T-cell (primary cell): Measurements from ENCODE around the gene POLG. TPM values are rescaled to one million over a fixed set of nuclear protein-coding genes. Genes with fewer than 3 reads are reported as not detected.

Source experiments
- ATAC-seq, 4 experiments: fragments of 200-7000 bp in 3 of 4; fragments of 150-1000 bp in 1 of 4; cut with Tn5 transposase; replicated peaks in 1 of 4; 1 replicate in 3 of 4; 2 replicates in 1 of 4; pipeline ENCODE4 v1.10.0; 2021; ENCODE audit warnings: moderate library complexity in 3 of 4, mild to moderate bottlenecking in 2 of 4, moderate number of reproducible peaks in 1 of 4
- CTCF ChIA-PET, 2 donors: fragments of 300-600 bp; sonication (Branson Sonifier 250); formaldehyde crosslinking; loops; one replicate each; lab custom pipeline; 2022; ENCODE audit warnings: antibody characterized with exemption in 2 of 2; lab: Charles Lee
- POLR2A ChIA-PET, 2 donors: fragments of 300-600 bp; sonication (Branson Sonifier 250); formaldehyde crosslinking; loops; one replicate each; lab custom pipeline; 2022; ENCODE audit warnings: antibody characterized with exemption in 2 of 2; lab: Charles Lee
- DNase-seq, 35 experiments: peaks; one replicate each; pipeline versions ENCODE4 v3.0.0 to v3.0.0-alpha.2; 2013 to 2023
- H3K27ac ChIP-seq: one replicate; pipeline ENCODE4 v1.5.1; 2013; ENCODE audit warnings: low read length
- H3K27me3 ChIP-seq, 2 experiments: replicated peaks in 1 of 2; 1 replicate in 1 of 2; 2 replicates in 1 of 2; pipeline versions ENCODE4 v1.6.1 to v1.7.0; 2013; ENCODE audit warnings: low read length in 1 of 2, mixed read lengths in 1 of 2; ENCODE audit not compliant: control insufficient read depth in 2 of 2, insufficient read depth in 2 of 2; ENCODE audit errors: extremely low read depth in 1 of 2
- H3K36me3 ChIP-seq, 2 donors: 1 replicate in 1 of 2; 2 replicates in 1 of 2; pipeline versions ENCODE4 v1.6.1 to v1.7.0; 2013; ENCODE audit warnings: low read length in 1 of 2; ENCODE audit not compliant: control insufficient read depth in 2 of 2, insufficient read depth in 1 of 2; ENCODE audit errors: extremely low read depth in 1 of 2
- H3K4me1 ChIP-seq, 2 experiments: 1 replicate in 1 of 2; 2 replicates in 1 of 2; pipeline versions ENCODE4 v1.6.1 to v1.7.0; 2013; ENCODE audit warnings: low read length in 2 of 2, mixed read lengths in 1 of 2; ENCODE audit not compliant: insufficient read depth in 2 of 2, control insufficient read depth in 1 of 2; ENCODE audit errors: extremely low read depth in 1 of 2
- H3K4me3 ChIP-seq, 2 donors: 1 replicate in 1 of 2; 2 replicates in 1 of 2; pipeline versions ENCODE4 v1.5.1 to v1.7.0; 2013; ENCODE audit warnings: mild to moderate bottlenecking in 2 of 2, low read length in 1 of 2, moderate library complexity in 1 of 2; ENCODE audit not compliant: control insufficient read depth in 1 of 2; ENCODE audit errors: extremely low read depth in 1 of 2
- H3K9me3 ChIP-seq: 2 replicates; pipeline ENCODE4 v1.7.0; 2013
- H3K27ac Mint-ChIP-seq, 2 donors: one replicate each; pipeline ENCODE4 v1.8.0; 2020 to 2021; ENCODE audit warnings: mild to moderate bottlenecking in 2 of 2, mixed read lengths in 2 of 2
- H3K27me3 Mint-ChIP-seq, 2 donors: one replicate each; pipeline ENCODE4 v1.8.0; 2021 to 2022; ENCODE audit warnings: mixed read lengths in 2 of 2
- H3K36me3 Mint-ChIP-seq: one replicate; pipeline ENCODE4 v1.8.0; 2021; ENCODE audit warnings: mixed read lengths
- H3K4me1 Mint-ChIP-seq, 3 donors: one replicate each; pipeline ENCODE4 v1.8.0; 2020 to 2022; ENCODE audit warnings: mixed read lengths in 3 of 3, mild to moderate bottlenecking in 1 of 3
- H3K4me3 Mint-ChIP-seq, 3 donors: one replicate each; pipeline ENCODE4 v1.8.0; 2020 to 2022; ENCODE audit warnings: mild to moderate bottlenecking in 3 of 3, mixed read lengths in 3 of 3, moderate library complexity in 3 of 3
- H3K9me3 Mint-ChIP-seq, 3 donors: one replicate each; pipeline ENCODE4 v1.8.0; 2020 to 2022; ENCODE audit warnings: mixed read lengths in 3 of 3
- WGBS: methylation state at CpG from one replicate; pipeline ENCODE4 v1.1.5; 2013; ENCODE audit warnings: missing lambda C conversion rate; ENCODE audit not compliant: insufficient coverage; 5-methylcytosine and 5-hydroxymethylcytosine counted together
- total RNA-seq, 35 experiments: library from RNA in 6 of 35; stranded (reverse) in 6 of 35; fragments of 120-200 nt in 1 of 35; gene quantifications; one replicate each; pipeline versions ENCODE4 v1.2.1 to v1.2.4 and lab custom pipeline; 2013 to 2026

POLG gene
- total RNA-seq, 5 donors from 2014 or later (not counting 1 experiment from before 2014, with no cell fraction given): 136 to 171 (median 165) TPM

GRCh38 chr15:89342840-89343239, 8.2 kb upstream of the POLG start:
- ChIA-PET POLR2A (no interaction called here), CTCF (no interaction called here)
- no peak for DNase-seq
- Histone ChIP-seq H3K27me3 (peaks cover 0 to 26% of the 10 kb centered on the region in 2 experiments), H3K4me3 (no peak overlapping the region), H3K4me1 (no peaks in the 10 kb centered on the region), H3K27ac (no peak overlapping the region), H3K9me3 (no peaks in the 10 kb centered on the region), H3K36me3 (no peaks in the 10 kb centered on the region)
- Mint-ChIP-seq H3K4me1 (no peaks in the 10 kb centered on the region), H3K4me3 (no peak overlapping the region), H3K27me3 (peaks cover 3 to 7% of the 10 kb centered on the region in 2 donors), H3K27ac (no peak overlapping the region), H3K9me3 (no peaks in the 10 kb centered on the region), H3K36me3 (no peaks in the 10 kb centered on the region)
- 88% methylated on average over 3 of the region's 3 CpGs for WGBS
- no peak for ATAC-seq

GRCh38 chr15:89341316-89342005, 6.8 kb upstream of the POLG start:
- H3K27me3 ChIP-seq: peaks cover 0 to 23% of the 10 kb centered on the region in 2 experiments
- H3K27ac ChIP-seq: no peak overlapping the region
- H3K4me1 ChIP-seq: no peaks in the 10 kb centered on the region
- CTCF ChIA-PET: no interaction called here
- no peaks in the 10 kb centered on the region for H3K36me3 ChIP-seq
- POLR2A ChIA-PET: no interaction called here
- Mint-ChIP-seq H3K9me3 (no peaks in the 10 kb centered on the region), H3K27ac (no peak overlapping the region), H3K4me1 (no peaks in the 10 kb centered on the region), H3K27me3 (peaks cover 3 to 7% of the 10 kb centered on the region in 2 donors), H3K36me3 (no peaks in the 10 kb centered on the region), H3K4me3 (no peak overlapping the region)
- H3K9me3 ChIP-seq: no peaks in the 10 kb centered on the region
- DNase-seq: no peak
- WGBS: 87% methylated on average over 3 of the region's 8 CpGs
- H3K4me3 ChIP-seq: no peak overlapping the region
- ATAC-seq: no peak

GRCh38 chr15:89340573-89340972, 5.9 kb upstream of the POLG start:
- Mint-ChIP-seq H3K4me1 (peaks cover 2 to 5% (median 3%) of the 10 kb centered on the region in 3 donors), H3K27me3 (peaks cover 3 to 7% of the 10 kb centered on the region in 2 donors), H3K27ac (no peak overlapping the region), H3K9me3 (no peaks in the 10 kb centered on the region), H3K36me3 (no peaks in the 10 kb centered on the region), H3K4me3 (no peak overlapping the region)
- ATAC-seq (no peak), DNase-seq (no peak)
- H3K4me1 ChIP-seq: peaks cover 2 to 3% of the 10 kb centered on the region in 2 experiments
- H3K4me3 ChIP-seq: no peak overlapping the region
- no peaks in the 10 kb centered on the region for H3K36me3 ChIP-seq
- peaks cover 0 to 14% of the 10 kb centered on the region in 2 experiments for H3K27me3 ChIP-seq
- no peaks in the 10 kb centered on the region for H3K9me3 ChIP-seq
- WGBS: 85% methylated on average over 4 of the region's 7 CpGs
- ChIA-PET POLR2A (no interaction called here), CTCF (no interaction called here)
- H3K27ac ChIP-seq: no peak overlapping the region

DNA sequence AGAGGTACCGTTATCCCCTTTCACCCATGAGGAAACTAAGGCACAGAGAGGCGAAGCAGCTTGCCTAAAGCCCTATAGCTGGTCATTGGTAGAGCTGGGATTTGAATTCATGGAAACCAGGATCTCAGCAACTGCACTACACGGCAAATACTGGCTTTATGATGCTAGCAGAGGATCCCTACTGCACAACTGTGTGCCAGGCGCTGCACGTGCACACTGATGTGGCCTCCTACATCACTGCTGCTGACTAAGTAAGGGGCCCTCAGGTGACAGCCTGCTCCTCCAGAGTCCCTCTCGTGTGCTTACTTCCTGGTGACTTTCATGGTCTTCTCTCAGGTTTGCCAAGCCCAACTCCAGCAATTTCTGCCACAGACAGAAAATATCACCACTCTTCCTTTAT, 3.4 kb upstream of the POLG start:
- Mint-ChIP-seq H3K27ac (peak overlapping the region in 1 of 2 donors; percentile 17), H3K4me3 (no peak overlapping the region), H3K27me3 (peaks cover 4 to 5% of the 10 kb centered on the region in 2 donors), H3K36me3 (no peaks in the 10 kb centered on the region), H3K4me1 (peaks cover 14 to 15% (median 14%) of the 10 kb centered on the region in 3 donors), H3K9me3 (no peaks in the 10 kb centered on the region)
- ChIA-PET POLR2A (no interaction called here), CTCF (interaction anchor here in 1 of 2 donors (1.1 kb wide), 1 partner anchor 21 kb away, joined by 3 read pairs; no protein-coding TSS in a partner anchor)
- Histone ChIP-seq H3K27ac (no peak overlapping the region), H3K36me3 (peaks cover 2 to 3% of the 10 kb centered on the region in 2 donors), H3K9me3 (no peaks in the 10 kb centered on the region), H3K4me3 (no peak overlapping the region), H3K4me1 (peaks cover 7 to 21% of the 10 kb centered on the region in 2 experiments), H3K27me3 (peaks cover 0 to 9% of the 10 kb centered on the region in 2 experiments)
- ATAC-seq (no peak), DNase-seq (no peak)
- 72% methylated on average over 5 of the region's 6 CpGs for WGBS

DNA sequence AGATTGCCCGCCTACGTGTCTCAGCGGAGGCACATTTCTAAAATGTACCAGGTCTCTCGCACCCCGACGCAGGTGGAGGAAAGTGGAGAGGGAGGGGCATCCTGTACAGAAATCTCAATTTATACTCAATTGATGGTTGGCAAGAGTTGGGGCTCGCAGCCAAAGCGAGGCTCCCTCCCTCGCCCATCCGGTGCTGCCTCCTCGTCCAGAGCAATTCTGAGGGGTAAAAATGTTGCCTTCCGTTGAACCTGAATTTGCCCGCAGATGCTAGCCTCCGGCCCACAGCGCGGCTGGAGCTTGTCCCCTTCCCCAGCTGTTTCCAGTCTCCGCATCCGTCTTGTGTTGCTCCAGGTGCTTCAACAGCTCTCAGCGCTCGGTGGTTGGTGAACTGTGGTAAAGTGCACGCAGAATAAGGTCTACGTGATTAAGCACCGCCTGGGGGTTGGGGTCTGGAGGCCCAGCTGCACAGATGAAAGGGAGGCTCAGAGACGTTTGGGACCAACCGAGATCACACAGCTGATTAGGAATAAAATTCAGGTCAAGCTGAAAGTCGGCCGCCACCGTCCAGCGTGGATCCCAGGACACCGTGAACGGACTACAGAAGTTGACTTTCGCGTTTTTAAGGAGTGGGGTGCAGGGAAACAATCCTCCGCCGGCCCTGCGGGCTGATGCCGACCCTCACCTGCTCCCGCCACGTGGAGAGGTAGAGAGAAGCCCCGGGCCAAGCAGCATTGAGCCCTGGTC, 846 bp upstream of the POLG start:
- Mint-ChIP-seq H3K4me1 (peaks cover 38 to 39% (median 39%) of the 10 kb centered on the region in 3 donors), H3K4me3 (peak overlapping the region; percentile 88 to 95 (median 89)), H3K27ac (peak overlapping the region; percentile 97 to 98), H3K9me3 (no peaks in the 10 kb centered on the region), H3K27me3 (peaks cover 4 to 5% of the 10 kb centered on the region in 2 donors), H3K36me3 (peaks cover 21% of the 10 kb centered on the region)
- Histone ChIP-seq H3K27ac (peak overlapping the region; percentile 62), H3K27me3 (no peaks in the 10 kb centered on the region), H3K4me1 (peaks cover 30 to 46% of the 10 kb centered on the region in 2 experiments), H3K4me3 (peak overlapping the region; percentile 81 to 90), H3K36me3 (peaks cover 13 to 28% of the 10 kb centered on the region in 2 donors), H3K9me3 (no peaks in the 10 kb centered on the region)
- DNase-seq (peak in 30 of 35 experiments; percentile 12 to 62 (median 35)), ATAC-seq (peak; percentile 3 to 21 (median 8))
- 0% methylated on average over 19 of the region's 40 CpGs for WGBS
- ChIA-PET POLR2A (no interaction called here), CTCF (interaction anchor here in 1 of 2 donors (1.4 kb wide), 2 partner anchors 23 to 128 kb away, joined by 4 to 7 read pairs; no protein-coding TSS in a partner anchor)

GRCh38 chr15:89333959-89334509, 590 bp downstream of the POLG start:
- H3K27me3 Mint-ChIP-seq: peaks cover 4 to 5% of the 10 kb centered on the region in 2 donors
- CTCF ChIA-PET: interaction anchor here in 1 of 2 donors (0.6 to 1.4 kb wide), 2 partner anchors 25 to 127 kb away, joined by 3 to 4 read pairs; no protein-coding TSS in a partner anchor
- H3K36me3 Mint-ChIP-seq: peaks cover 36% of the 10 kb centered on the region
- under 1% methylated on average over 39 of the region's 43 CpGs for WGBS
- no peak for ATAC-seq
- no peaks in the 10 kb centered on the region for H3K9me3 Mint-ChIP-seq
- H3K4me1 Mint-ChIP-seq: peaks cover 53 to 54% (median 53%) of the 10 kb centered on the region in 3 donors
- peaks cover 13 to 42% of the 10 kb centered on the region in 2 donors for H3K36me3 ChIP-seq
- peaks cover 39 to 61% of the 10 kb centered on the region in 2 experiments for H3K4me1 ChIP-seq
- peak overlapping the region; percentile 81 to 90 for H3K4me3 ChIP-seq
- POLR2A ChIA-PET: no interaction called here
- peak overlapping the region; percentile 75 to 95 (median 78) for H3K4me3 Mint-ChIP-seq
- no peaks in the 10 kb centered on the region for H3K9me3 ChIP-seq
- no peak for DNase-seq
- peak overlapping the region; percentile 73 for H3K27ac ChIP-seq
- no peaks in the 10 kb centered on the region for H3K27me3 ChIP-seq
- H3K27ac Mint-ChIP-seq: peak overlapping the region; percentile 44 to 63
